Measurements from ENCODE around the gene SYT6. TPM values are rescaled to one million over a fixed set of nuclear protein-coding genes. Genes with fewer than 3 reads are reported as not detected.
A peak's percentile ranks its signal among the peaks of the same experiment; 100 is the strongest.

The SYT6 gene
- polyA plus RNA-seq, 3 donors from 2014 or later = not detected

- DNase-seq = no peak
- no peak overlapping the region for H3K27ac Mint-ChIP-seq
- H3K36me3 Mint-ChIP-seq = peaks cover 0 to 3% (median 0%) of the 10 kb centered on the region in 3 donors
- peaks cover 24 to 31% of the 10 kb centered on the region in 2 donors for H3K4me1 Mint-ChIP-seq
- no peaks in the 10 kb centered on the region for H3K9me3 Mint-ChIP-seq
- peaks cover 0 to 7% (median 4%) of the 10 kb centered on the region in 3 donors for H3K27me3 Mint-ChIP-seq (ENCODE audit: low read depth in 3 of 3)
- no peak overlapping the region for H3K4me3 Mint-ChIP-seq
Measured at GRCh38 chr1:114090738-114091505, 62.7 kb downstream of the SYT6 start.

- DNase-seq = no peak
- Mint-ChIP-seq H3K27ac (peak overlapping the region in 1 of 6 donors; percentile 8), H3K4me3 (peak overlapping the region in 1 of 5 donors; percentile 54), H3K9me3 (no peaks in the 10 kb centered on the region), H3K4me1 (peaks cover 24 to 31% of the 10 kb centered on the region in 2 donors), H3K27me3 (ENCODE audit: low read depth in 3 of 3) (peaks cover 0 to 7% (median 0%) of the 10 kb centered on the region in 3 donors), H3K36me3 (peaks cover 0 to 4% (median 0%) of the 10 kb centered on the region in 3 donors)
Measured at GRCh38 chr1:114089502-114090138, 64.0 kb downstream of the SYT6 start.

GRCh38 chr1:114088392-114089299 is 65.0 kb downstream of the SYT6 start:
- H3K4me1 Mint-ChIP-seq = peaks cover 20 to 24% of the 10 kb centered on the region in 2 donors
- H3K9me3 Mint-ChIP-seq = no peaks in the 10 kb centered on the region
- peak overlapping the region in 2 of 5 donors; percentile 10 to 54 for H3K4me3 Mint-ChIP-seq
- no peak overlapping the region for H3K27ac Mint-ChIP-seq
- peaks cover 0 to 10% (median 2%) of the 10 kb centered on the region in 3 donors for H3K27me3 Mint-ChIP-seq (ENCODE audit: low read depth in 3 of 3)
- DNase-seq = peak; percentile 5 to 28 (median 27)
- H3K36me3 Mint-ChIP-seq = peaks cover 0 to 4% (median 3%) of the 10 kb centered on the region in 3 donors

- peaks cover 0 to 7% (median 2%) of the 10 kb centered on the region in 3 donors for H3K27me3 Mint-ChIP-seq (ENCODE audit: low read depth in 3 of 3)
- peaks cover 20 to 22% of the 10 kb centered on the region in 2 donors for H3K4me1 Mint-ChIP-seq
- H3K9me3 Mint-ChIP-seq = no peaks in the 10 kb centered on the region
- H3K36me3 Mint-ChIP-seq = peaks cover 0 to 4% (median 3%) of the 10 kb centered on the region in 3 donors
- DNase-seq = no peak
- no peak overlapping the region for H3K4me3 Mint-ChIP-seq
- H3K27ac Mint-ChIP-seq = peak overlapping the region in 1 of 6 donors; percentile 46
Measured at GRCh38 chr1:114087495-114087894, 66.2 kb downstream of the SYT6 start.

GRCh38 chr1:114086601-114087368 is 66.9 kb downstream of the SYT6 start:
- DNase-seq = no peak
- Mint-ChIP-seq H3K27me3 (ENCODE audit: low read depth in 3 of 3) (peaks cover 0 to 6% (median 2%) of the 10 kb centered on the region in 3 donors), H3K4me1 (peaks cover 20 to 22% of the 10 kb centered on the region in 2 donors), H3K27ac (no peak overlapping the region), H3K36me3 (peaks cover 0 to 4% (median 3%) of the 10 kb centered on the region in 3 donors), H3K4me3 (no peak overlapping the region), H3K9me3 (no peaks in the 10 kb centered on the region)

- H3K36me3 Mint-ChIP-seq = peaks cover 0 to 4% (median 3%) of the 10 kb centered on the region in 3 donors
- peak overlapping the region in 1 of 6 donors; percentile 26 for H3K27ac Mint-ChIP-seq
- no peak overlapping the region for H3K4me3 Mint-ChIP-seq
- no peaks in the 10 kb centered on the region for H3K9me3 Mint-ChIP-seq
- peaks cover 4 to 5% of the 10 kb centered on the region in 2 donors for H3K4me1 Mint-ChIP-seq
- DNase-seq = no peak
- H3K27me3 Mint-ChIP-seq (ENCODE audit: low read depth in 3 of 3) = peaks cover 1 to 4% (median 3%) of the 10 kb centered on the region in 3 donors
Measured at GRCh38 chr1:114082867-114083585, 70.6 kb downstream of the SYT6 start.

- H3K4me3 Mint-ChIP-seq = no peak overlapping the region
- peaks cover 0 to 4% (median 3%) of the 10 kb centered on the region in 3 donors for H3K36me3 Mint-ChIP-seq
- DNase-seq = no peak
- H3K27me3 Mint-ChIP-seq (ENCODE audit: low read depth in 3 of 3) = peaks cover 1 to 5% (median 3%) of the 10 kb centered on the region in 3 donors
- H3K27ac Mint-ChIP-seq = peak overlapping the region in 1 of 6 donors; percentile 26
- H3K9me3 Mint-ChIP-seq = no peaks in the 10 kb centered on the region
- no peaks in the 10 kb centered on the region for H3K4me1 Mint-ChIP-seq
Measured at GRCh38 chr1:114082304-114082630, 71.4 kb downstream of the SYT6 start.

GRCh38 chr1:114081437-114082303 is 72.0 kb downstream of the SYT6 start:
- Mint-ChIP-seq H3K36me3 (peaks cover 0 to 4% (median 3%) of the 10 kb centered on the region in 3 donors), H3K9me3 (no peaks in the 10 kb centered on the region), H3K4me3 (no peak overlapping the region), H3K27ac (peak overlapping the region in 1 of 6 donors; percentile 26), H3K27me3 (ENCODE audit: low read depth in 3 of 3) (peaks cover 1 to 5% (median 3%) of the 10 kb centered on the region in 3 donors), H3K4me1 (no peaks in the 10 kb centered on the region)
- DNase-seq = no peak

- no peak for DNase-seq
- H3K27me3 Mint-ChIP-seq (ENCODE audit: low read depth in 3 of 3) = peaks cover 1 to 5% (median 3%) of the 10 kb centered on the region in 3 donors
- no peak overlapping the region for H3K4me3 Mint-ChIP-seq
- H3K9me3 Mint-ChIP-seq = no peaks in the 10 kb centered on the region
- peak overlapping the region in 1 of 6 donors; percentile 47 for H3K27ac Mint-ChIP-seq
- H3K36me3 Mint-ChIP-seq = peaks cover 0 to 3% (median 0%) of the 10 kb centered on the region in 3 donors
- peaks cover 4 to 5% of the 10 kb centered on the region in 2 donors for H3K4me1 Mint-ChIP-seq
Measured at GRCh38 chr1:114080511-114081436, 72.9 kb downstream of the SYT6 start.

GRCh38 chr1:114079596-114080190 is 74.0 kb downstream of the SYT6 start:
- H3K9me3 Mint-ChIP-seq = no peaks in the 10 kb centered on the region
- H3K4me1 Mint-ChIP-seq = peaks cover 6 to 7% of the 10 kb centered on the region in 2 donors
- peaks cover 0 to 3% (median 0%) of the 10 kb centered on the region in 3 donors for H3K36me3 Mint-ChIP-seq
- no peak overlapping the region for H3K27ac Mint-ChIP-seq
- no peak for DNase-seq
- no peak overlapping the region for H3K4me3 Mint-ChIP-seq
- H3K27me3 Mint-ChIP-seq (ENCODE audit: low read depth in 3 of 3) = peaks cover 1 to 5% (median 3%) of the 10 kb centered on the region in 3 donors
